HepG2 (cell line): ENCODE measurements around the gene SNX15. TPM values are rescaled to one million over a fixed set of nuclear protein-coding genes. Genes with fewer than 3 reads are reported as not detected.
A peak's percentile ranks its signal among the peaks of the same experiment; 100 is the strongest.

ENCODE experiments used
- AKAP8 ChIP-seq: sonication (generic); formaldehyde crosslinking; IDR thresholded peaks from 2 replicates; pipeline ENCODE4 v1.5.1; 2020; ENCODE audit warnings: mild to moderate bottlenecking, missing genetic modification reagents
- FOXA3 ChIP-seq: IDR thresholded peaks from 2 replicates; pipeline ENCODE4 v1.6.1; 2016; ENCODE audit warnings: missing genetic modification reagents, missing compliant biosample characterization
- HOXD1 ChIP-seq: sonication (generic); formaldehyde crosslinking; IDR thresholded peaks from 2 replicates; pipeline ENCODE4 v1.5.0; 2020; ENCODE audit warnings: missing genetic modification reagents
- RXRA ChIP-seq: sonication (generic); formaldehyde crosslinking; IDR thresholded peaks from 2 replicates; pipeline ENCODE4 v1.5.1; 2020; ENCODE audit warnings: missing genetic modification reagents
- polyA plus RNA-seq, 8 experiments: library from polyadenylated mRNA; depleted of rRNA in 3 of 8; stranded (reverse) in 7 of 8; unstranded in 1 of 8; fragments of >200 nt; fragmentation: Illumina TruSeq in 4 of 8; extraction: Trizol in 4 of 8; gene quantifications; 2 replicates each; pipeline versions ENCODE4 v1.2.1 to v1.2.3, GENCODE V29; 2011 to 2016; ENCODE audit warnings: low read depth in 4 of 8, missing spikeins in 1 of 8, mixed read lengths in 1 of 8; ENCODE audit not compliant: insufficient read depth in 1 of 8
- total RNA-seq, 5 experiments: library from RNA; depleted of rRNA; stranded (reverse); fragments of >200 nt; fragmentation: Illumina TruSeq; extraction: Trizol; gene quantifications; 2 replicates each; pipeline ENCODE4 v1.2.3, GENCODE V29; 2016; ENCODE audit warnings: low read depth in 1 of 5
- TF ChIP-seq, protein P1 (sequence below): sonication (generic); formaldehyde crosslinking; IDR thresholded peaks from 2 replicates; pipeline ENCODE4 v1.4.0; 2020; ENCODE audit warnings: low read depth, missing genetic modification reagents
- TF ChIP-seq, protein P2 (sequence below): sonication (generic); formaldehyde crosslinking; IDR thresholded peaks from 2 replicates; pipeline ENCODE4 v1.9.0; 2021; ENCODE audit warnings: mild to moderate bottlenecking, missing genetic modification reagents
- TF ChIP-seq, protein P3 (sequence below): sonication (generic); formaldehyde crosslinking; IDR thresholded peaks from 2 replicates; pipeline ENCODE4 v1.8.0; 2023; ENCODE audit warnings: mild to moderate bottlenecking, missing genetic modification reagents
- TF ChIP-seq, protein P4 (sequence below): IDR thresholded peaks from 2 replicates; pipeline ENCODE4 v1.6.1; 2018; ENCODE audit warnings: missing genetic modification reagents
- TF ChIP-seq, protein P5 (sequence below): sonication (generic); formaldehyde crosslinking; IDR thresholded peaks from 2 replicates; pipeline ENCODE4 v1.4.0; 2020; ENCODE audit warnings: missing genetic modification reagents
- TF ChIP-seq, protein P6 (sequence below): sonication (generic); formaldehyde crosslinking; IDR thresholded peaks from 2 replicates; pipeline ENCODE4 v1.5.0; 2020; ENCODE audit warnings: missing genetic modification reagents
- TF ChIP-seq, protein P7 (sequence below): sonication (generic); formaldehyde crosslinking; IDR thresholded peaks from 2 replicates; pipeline ENCODE4 v1.8.0; 2022; ENCODE audit warnings: mild to moderate bottlenecking, missing genetic modification reagents, moderate library complexity

Gene SNX15
- total and polyA plus RNA-seq, 2 of the 13 experiments (the other 11 are each of a cell fraction or from before 2014, with no cell fraction given) = 19.1 to 22.6 TPM

DNA sequence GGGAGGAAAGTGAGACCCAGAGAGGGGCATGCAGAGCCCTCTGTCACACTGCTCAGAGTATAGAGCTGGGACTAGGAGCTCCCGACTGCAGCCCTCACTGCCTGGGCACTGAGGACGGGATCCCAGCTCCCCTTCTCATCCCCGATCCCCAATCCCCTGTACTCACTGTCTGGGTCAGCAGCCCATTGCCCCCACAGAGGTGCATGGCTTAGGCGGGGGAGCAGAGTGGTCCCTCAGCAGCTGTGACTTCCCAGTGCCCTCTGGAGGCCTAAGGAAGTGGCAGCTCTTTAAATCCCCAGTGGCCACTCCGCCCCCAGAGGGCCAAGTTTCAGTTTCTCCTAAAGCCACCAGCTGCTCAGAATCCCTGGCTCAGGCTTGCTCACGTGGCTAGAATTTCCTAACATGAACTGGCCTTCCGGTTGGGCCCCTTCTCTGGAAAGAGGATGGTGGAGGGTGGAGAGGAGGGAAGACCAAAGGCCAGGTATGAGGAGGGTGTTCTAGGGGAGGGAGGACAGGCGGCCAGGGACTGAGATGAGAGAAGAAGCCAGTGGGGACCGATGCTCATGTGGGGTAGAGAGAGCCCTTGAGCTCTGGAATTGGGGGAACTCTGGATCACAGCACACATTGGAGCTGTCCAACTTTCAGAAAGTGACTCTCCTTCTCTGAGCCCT, 30.4 kb upstream of the SNX15 start, which contains the start of gene BATF2 (continued):
- TF ChIP-seq, protein P1, sequence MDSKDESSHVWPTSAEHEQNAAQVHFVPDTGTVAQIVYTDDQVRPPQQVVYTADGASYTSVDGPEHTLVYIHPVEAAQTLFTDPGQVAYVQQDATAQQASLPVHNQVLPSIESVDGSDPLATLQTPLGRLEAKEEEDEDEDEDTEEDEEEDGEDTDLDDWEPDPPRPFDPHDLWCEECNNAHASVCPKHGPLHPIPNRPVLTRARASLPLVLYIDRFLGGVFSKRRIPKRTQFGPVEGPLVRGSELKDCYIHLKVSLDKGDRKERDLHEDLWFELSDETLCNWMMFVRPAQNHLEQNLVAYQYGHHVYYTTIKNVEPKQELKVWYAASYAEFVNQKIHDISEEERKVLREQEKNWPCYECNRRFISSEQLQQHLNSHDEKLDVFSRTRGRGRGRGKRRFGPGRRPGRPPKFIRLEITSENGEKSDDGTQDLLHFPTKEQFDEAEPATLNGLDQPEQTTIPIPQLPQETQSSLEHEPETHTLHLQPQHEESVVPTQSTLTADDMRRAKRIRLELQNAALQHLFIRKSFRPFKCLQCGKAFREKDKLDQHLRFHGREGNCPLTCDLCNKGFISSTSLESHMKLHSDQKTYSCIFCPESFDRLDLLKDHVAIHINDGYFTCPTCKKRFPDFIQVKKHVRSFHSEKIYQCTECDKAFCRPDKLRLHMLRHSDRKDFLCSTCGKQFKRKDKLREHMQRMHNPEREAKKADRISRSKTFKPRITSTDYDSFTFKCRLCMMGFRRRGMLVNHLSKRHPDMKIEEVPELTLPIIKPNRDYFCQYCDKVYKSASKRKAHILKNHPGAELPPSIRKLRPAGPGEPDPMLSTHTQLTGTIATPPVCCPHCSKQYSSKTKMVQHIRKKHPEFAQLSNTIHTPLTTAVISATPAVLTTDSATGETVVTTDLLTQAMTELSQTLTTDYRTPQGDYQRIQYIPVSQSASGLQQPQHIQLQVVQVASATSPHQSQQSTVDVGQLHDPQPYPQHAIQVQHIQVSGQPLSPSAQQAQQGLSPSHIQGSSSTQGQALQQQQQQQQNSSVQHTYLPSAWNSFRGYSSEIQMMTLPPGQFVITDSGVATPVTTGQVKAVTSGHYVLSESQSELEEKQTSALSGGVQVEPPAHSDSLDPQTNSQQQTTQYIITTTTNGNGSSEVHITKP (CRISPR knock-in tag) = peak; percentile 76; the same call in 1 of the 2 replicates
- TF ChIP-seq, protein P2, sequence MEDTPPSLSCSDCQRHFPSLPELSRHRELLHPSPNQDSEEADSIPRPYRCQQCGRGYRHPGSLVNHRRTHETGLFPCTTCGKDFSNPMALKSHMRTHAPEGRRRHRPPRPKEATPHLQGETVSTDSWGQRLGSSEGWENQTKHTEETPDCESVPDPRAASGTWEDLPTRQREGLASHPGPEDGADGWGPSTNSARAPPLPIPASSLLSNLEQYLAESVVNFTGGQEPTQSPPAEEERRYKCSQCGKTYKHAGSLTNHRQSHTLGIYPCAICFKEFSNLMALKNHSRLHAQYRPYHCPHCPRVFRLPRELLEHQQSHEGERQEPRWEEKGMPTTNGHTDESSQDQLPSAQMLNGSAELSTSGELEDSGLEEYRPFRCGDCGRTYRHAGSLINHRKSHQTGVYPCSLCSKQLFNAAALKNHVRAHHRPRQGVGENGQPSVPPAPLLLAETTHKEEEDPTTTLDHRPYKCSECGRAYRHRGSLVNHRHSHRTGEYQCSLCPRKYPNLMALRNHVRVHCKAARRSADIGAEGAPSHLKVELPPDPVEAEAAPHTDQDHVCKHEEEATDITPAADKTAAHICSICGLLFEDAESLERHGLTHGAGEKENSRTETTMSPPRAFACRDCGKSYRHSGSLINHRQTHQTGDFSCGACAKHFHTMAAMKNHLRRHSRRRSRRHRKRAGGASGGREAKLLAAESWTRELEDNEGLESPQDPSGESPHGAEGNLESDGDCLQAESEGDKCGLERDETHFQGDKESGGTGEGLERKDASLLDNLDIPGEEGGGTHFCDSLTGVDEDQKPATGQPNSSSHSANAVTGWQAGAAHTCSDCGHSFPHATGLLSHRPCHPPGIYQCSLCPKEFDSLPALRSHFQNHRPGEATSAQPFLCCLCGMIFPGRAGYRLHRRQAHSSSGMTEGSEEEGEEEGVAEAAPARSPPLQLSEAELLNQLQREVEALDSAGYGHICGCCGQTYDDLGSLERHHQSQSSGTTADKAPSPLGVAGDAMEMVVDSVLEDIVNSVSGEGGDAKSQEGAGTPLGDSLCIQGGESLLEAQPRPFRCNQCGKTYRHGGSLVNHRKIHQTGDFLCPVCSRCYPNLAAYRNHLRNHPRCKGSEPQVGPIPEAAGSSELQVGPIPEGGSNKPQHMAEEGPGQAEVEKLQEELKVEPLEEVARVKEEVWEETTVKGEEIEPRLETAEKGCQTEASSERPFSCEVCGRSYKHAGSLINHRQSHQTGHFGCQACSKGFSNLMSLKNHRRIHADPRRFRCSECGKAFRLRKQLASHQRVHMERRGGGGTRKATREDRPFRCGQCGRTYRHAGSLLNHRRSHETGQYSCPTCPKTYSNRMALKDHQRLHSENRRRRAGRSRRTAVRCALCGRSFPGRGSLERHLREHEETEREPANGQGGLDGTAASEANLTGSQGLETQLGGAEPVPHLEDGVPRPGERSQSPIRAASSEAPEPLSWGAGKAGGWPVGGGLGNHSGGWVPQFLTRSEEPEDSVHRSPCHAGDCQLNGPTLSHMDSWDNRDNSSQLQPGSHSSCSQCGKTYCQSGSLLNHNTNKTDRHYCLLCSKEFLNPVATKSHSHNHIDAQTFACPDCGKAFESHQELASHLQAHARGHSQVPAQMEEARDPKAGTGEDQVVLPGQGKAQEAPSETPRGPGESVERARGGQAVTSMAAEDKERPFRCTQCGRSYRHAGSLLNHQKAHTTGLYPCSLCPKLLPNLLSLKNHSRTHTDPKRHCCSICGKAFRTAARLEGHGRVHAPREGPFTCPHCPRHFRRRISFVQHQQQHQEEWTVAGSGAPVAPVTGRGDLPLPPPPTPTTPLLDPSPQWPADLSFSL = no peak
- peak; percentile 62 for TF ChIP-seq FOXA3
- no peak for TF ChIP-seq AKAP8 (CRISPR knock-in tag)
- TF ChIP-seq, protein P3, sequence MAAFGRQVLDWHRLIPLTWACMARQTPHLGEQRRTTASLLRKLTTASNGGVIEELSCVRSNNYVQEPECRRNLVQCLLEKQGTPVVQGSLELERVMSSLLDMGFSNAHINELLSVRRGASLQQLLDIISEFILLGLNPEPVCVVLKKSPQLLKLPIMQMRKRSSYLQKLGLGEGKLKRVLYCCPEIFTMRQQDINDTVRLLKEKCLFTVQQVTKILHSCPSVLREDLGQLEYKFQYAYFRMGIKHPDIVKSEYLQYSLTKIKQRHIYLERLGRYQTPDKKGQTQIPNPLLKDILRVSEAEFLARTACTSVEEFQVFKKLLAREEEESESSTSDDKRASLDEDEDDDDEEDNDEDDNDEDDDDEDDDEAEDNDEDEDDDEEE (CRISPR knock-in tag) = no peak
- no peak; the same call in 1 of the 2 replicates for TF ChIP-seq RXRA (CRISPR knock-in tag)
- no peak for TF ChIP-seq HOXD1 (CRISPR knock-in tag)
- TF ChIP-seq, protein P4, sequence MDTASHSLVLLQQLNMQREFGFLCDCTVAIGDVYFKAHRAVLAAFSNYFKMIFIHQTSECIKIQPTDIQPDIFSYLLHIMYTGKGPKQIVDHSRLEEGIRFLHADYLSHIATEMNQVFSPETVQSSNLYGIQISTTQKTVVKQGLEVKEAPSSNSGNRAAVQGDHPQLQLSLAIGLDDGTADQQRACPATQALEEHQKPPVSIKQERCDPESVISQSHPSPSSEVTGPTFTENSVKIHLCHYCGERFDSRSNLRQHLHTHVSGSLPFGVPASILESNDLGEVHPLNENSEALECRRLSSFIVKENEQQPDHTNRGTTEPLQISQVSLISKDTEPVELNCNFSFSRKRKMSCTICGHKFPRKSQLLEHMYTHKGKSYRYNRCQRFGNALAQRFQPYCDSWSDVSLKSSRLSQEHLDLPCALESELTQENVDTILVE (CRISPR knock-in tag) = no peak
- TF ChIP-seq, protein P5, sequence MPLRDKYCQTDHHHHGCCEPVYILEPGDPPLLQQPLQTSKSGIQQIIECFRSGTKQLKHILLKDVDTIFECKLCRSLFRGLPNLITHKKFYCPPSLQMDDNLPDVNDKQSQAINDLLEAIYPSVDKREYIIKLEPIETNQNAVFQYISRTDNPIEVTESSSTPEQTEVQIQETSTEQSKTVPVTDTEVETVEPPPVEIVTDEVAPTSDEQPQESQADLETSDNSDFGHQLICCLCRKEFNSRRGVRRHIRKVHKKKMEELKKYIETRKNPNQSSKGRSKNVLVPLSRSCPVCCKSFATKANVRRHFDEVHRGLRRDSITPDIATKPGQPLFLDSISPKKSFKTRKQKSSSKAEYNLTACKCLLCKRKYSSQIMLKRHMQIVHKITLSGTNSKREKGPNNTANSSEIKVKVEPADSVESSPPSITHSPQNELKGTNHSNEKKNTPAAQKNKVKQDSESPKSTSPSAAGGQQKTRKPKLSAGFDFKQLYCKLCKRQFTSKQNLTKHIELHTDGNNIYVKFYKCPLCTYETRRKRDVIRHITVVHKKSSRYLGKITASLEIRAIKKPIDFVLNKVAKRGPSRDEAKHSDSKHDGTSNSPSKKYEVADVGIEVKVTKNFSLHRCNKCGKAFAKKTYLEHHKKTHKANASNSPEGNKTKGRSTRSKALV = no peak
- TF ChIP-seq, protein P6, sequence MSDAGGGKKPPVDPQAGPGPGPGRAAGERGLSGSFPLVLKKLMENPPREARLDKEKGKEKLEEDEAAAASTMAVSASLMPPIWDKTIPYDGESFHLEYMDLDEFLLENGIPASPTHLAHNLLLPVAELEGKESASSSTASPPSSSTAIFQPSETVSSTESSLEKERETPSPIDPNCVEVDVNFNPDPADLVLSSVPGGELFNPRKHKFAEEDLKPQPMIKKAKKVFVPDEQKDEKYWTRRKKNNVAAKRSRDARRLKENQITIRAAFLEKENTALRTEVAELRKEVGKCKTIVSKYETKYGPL (CRISPR knock-in tag) = no peak
- TF ChIP-seq, protein P7, sequence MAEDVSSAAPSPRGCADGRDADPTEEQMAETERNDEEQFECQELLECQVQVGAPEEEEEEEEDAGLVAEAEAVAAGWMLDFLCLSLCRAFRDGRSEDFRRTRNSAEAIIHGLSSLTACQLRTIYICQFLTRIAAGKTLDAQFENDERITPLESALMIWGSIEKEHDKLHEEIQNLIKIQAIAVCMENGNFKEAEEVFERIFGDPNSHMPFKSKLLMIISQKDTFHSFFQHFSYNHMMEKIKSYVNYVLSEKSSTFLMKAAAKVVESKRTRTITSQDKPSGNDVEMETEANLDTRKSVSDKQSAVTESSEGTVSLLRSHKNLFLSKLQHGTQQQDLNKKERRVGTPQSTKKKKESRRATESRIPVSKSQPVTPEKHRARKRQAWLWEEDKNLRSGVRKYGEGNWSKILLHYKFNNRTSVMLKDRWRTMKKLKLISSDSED (CRISPR knock-in tag) = no peak
